Tibial nerve (tissue), 4 donors: ENCODE data around the gene ZFP37.

ENCODE experiments used
- CTCF ChIP-seq, 5 experiments: fragments of 200-600 bp in 3 of 5; fragments of 450-650 bp in 2 of 5; sonication (generic) in 3 of 5; IDR thresholded peaks; one replicate each; pipeline ENCODE4 v1.5.1; 2016 to 2019; ENCODE audit warnings: antibody characterized with exemption in 5 of 5, mild to moderate bottlenecking in 3 of 5, moderate library complexity in 2 of 5
- EP300 ChIP-seq, 2 donors: sonication (generic); formaldehyde crosslinking; IDR thresholded peaks; one replicate each; pipeline ENCODE4 v1.6.1; 2017; ENCODE audit warnings: antibody characterized with exemption in 2 of 2, mild to moderate bottlenecking in 1 of 2
- POLR2A ChIP-seq, 2 donors: fragments of 450-650 bp; IDR thresholded peaks; one replicate each; pipeline ENCODE4 v1.6.1; 2017; ENCODE audit warnings: antibody characterized with exemption in 2 of 2, mild to moderate bottlenecking in 2 of 2, moderate library complexity in 2 of 2

DNA sequence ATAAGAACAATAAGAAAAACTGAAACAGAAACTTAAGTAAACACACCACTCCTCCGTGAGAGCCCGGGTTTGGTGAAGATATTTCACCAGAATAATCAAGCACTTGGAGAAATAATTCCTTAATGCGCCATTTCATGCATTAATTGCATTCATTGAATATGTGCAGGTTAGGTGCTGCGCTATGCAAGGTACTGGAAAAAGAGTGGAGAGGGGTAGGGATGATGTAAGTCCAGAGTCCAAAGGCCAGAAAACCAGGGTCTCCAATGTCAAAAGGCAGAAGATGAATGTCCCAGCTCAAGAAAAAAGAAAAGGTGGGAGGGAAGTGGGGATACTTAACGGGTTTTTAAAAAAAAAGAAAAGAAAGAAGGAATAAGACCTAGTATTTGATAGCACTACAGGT, 669 bp upstream of the ZFP37 start:
- no peak for TF ChIP-seq POLR2A (IDR thresholded peaks at IDR 0.05)
- TF ChIP-seq CTCF (IDR thresholded peaks at IDR 0.05) = no peak
- no peak for TF ChIP-seq EP300 (IDR thresholded peaks at IDR 0.05)
